Endothelial cell of coronary artery (primary cell): Measurements from ENCODE around the gene VRTN. TPM values are rescaled to one million over a fixed set of nuclear protein-coding genes. Genes with fewer than 3 reads are reported as not detected.

Experiments
- total RNA-seq: library from RNA; depleted of rRNA; stranded (reverse); fragments of >200 nt; gene quantifications from 2 replicates; pipeline ENCODE4 v1.2.3, GENCODE V29; 2014

VRTN gene
- total RNA-seq = not detected in 2 replicates

GRCh38 chr14:74348241-74348734, at the start of gene VRTN:
VRTN (plus strand) TSS chr14:74348471; CDS start chr14:74356784, 8,313 bp downstream.

GRCh38 chr14:74302634-74303569, 45.4 kb upstream of the VRTN start, which contains the start of gene ABCD4:
ABCD4 (minus strand) TSS chr14:74302934; CDS start chr14:74302912, 22 bp downstream.

Other genes with a start within 250 kb of the VRTN start
- not detected in 2 replicates for gene VSX2, start 109.0 kb upstream of the VRTN start, total RNA-seq
- gene ABCD4, start 45.5 kb upstream of the VRTN start, total RNA-seq = 32.5 and 34.4 TPM in 2 replicates
- gene SYNDIG1L, start 77.7 kb downstream of the VRTN start, total RNA-seq = not detected in 2 replicates
- 161 and 208 TPM in 2 replicates for gene NPC2, start 144.8 kb downstream of the VRTN start, total RNA-seq
- gene ISCA2, start 145.3 kb downstream of the VRTN start, total RNA-seq = 6.5 and 9.5 TPM in 2 replicates